Measurements from ENCODE around the gene CELA1.

The CELA1 gene

DNA sequence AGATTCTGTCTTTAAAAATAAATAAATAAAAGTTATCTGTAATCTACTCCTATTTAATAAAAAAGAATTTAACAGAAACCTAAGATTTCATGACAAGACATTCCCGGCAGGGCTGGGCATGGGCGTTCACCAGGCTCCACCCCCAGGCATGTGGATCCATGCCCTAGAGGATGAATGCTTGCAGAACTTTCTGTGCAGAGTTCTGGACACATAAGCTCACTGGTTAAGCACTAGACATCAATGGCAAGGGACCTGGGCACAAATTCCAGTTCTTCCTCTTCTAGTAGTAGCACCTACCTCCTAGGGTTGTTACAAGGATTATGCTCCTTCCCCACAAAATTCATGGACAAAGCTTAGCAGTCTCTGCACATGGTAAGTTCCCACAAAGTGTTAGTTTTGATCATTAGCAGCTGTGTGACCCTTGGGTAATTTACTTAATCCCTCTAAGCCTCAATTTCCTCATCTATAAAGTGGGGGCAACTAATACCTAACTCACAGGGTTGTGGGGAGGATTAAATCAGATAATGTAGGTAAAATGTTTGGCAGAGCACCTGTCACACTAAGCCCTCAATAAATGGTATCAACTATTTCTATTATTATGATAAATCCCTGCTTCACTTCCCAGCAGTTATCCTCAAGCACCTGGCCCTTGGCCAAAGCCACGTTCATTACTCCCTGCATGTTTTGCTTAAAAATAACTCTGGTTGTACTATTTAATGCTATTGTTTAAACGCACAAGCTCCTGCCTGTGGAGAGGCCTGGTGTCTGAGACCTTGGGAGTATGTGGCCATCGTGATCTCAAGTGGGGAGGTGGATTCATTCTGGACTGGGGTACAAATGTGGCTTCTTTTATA is 35.0 kb upstream of the CELA1 start:
- H3K27ac ChIP-seq: peak overlapping the region; percentile 27
- TF ChIP-seq, protein P1, sequence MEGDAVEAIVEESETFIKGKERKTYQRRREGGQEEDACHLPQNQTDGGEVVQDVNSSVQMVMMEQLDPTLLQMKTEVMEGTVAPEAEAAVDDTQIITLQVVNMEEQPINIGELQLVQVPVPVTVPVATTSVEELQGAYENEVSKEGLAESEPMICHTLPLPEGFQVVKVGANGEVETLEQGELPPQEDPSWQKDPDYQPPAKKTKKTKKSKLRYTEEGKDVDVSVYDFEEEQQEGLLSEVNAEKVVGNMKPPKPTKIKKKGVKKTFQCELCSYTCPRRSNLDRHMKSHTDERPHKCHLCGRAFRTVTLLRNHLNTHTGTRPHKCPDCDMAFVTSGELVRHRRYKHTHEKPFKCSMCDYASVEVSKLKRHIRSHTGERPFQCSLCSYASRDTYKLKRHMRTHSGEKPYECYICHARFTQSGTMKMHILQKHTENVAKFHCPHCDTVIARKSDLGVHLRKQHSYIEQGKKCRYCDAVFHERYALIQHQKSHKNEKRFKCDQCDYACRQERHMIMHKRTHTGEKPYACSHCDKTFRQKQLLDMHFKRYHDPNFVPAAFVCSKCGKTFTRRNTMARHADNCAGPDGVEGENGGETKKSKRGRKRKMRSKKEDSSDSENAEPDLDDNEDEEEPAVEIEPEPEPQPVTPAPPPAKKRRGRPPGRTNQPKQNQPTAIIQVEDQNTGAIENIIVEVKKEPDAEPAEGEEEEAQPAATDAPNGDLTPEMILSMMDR (conservative IDR thresholded peaks at IDR 0.05): no peak

DNA sequence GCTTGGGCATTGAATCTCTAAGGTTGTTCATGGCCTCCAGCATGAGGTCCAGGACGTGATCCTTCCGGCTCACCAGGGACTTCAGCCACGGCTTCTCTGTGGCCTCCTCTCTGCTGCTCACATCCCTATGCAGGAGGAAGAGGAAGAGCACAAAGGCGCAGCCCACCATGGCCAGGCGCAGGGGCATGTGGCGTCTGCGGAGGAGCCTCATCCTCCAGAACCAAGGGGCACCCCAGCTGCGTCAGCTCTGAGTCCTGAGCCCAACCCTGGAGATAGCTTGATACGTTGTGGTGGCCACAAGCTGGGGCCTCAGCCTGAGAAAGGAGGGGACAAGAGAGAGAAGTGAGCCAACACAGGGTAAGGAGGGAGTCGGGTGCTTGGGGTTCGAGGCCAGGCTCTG is 33.1 kb upstream of the CELA1 start:
- H3K27ac ChIP-seq: no peak overlapping the region
- TF ChIP-seq, protein P1 (conservative IDR thresholded peaks at IDR 0.05): no peak

DNA sequence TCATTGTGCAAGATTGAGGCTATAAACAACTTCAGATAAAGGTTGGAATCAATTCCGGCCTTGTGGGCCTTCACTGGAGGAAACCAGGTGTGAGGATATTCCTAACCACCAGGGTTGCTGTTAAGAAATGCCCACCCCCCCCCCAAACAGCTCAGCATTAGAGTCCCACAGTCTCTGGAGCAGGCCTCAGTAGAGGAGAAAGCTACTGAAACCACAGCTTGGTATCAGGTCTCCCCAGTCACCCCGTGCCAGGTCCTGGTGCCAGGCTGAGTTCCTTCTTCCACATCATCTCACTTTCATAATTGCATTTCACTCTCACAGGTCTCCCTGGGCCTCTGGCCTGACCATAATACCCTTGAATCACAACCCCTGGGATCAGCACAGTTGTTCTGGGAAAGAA is 32.3 kb upstream of the CELA1 start:
- TF ChIP-seq, protein P1 (conservative IDR thresholded peaks at IDR 0.05): no peak
- H3K27ac ChIP-seq: no peak overlapping the region

DNA sequence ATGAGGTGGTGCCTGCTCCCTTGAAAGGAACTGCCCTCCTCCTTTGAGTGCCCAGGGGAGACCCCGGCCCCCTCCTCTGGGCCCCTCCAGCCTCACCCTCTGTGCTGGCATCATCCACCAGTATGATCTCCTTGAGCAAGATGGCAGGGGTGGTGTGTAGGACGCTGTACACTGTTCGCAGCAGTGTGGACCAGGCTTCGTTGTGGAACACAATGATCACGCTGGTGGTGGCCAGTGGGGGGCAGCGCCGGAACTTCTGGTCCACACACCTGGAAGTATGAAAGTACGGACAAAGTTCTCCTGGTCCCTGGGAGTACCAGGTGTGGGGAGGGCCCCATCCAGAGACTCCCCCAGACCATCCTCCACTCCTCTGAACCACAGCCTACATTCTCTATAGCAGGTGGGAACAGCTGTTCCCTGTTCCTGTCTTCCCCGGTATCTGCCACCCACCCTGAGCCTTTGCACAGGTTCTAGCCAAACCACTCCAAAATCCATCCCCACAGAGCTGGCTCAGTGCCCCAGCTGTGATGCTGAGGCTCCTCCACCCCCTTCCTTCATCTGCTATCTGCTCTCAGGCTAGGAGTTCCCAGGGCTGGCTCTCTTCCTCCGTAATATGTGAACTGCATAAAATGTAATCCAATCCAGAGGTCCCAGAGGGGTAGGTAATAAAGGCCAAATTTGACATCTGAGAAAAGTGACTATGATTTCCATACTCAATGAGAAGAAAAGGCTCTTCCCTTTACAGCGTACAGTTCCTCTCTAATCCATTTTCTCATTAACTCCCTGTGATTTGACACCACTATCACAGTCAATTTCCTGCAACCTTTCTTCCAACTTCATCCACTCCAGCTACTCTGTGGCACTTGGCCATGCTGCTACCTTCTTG is 30.9 kb upstream of the CELA1 start:
- TF ChIP-seq, protein P1 (conservative IDR thresholded peaks at IDR 0.05): no peak
- no peak overlapping the region for H3K27ac ChIP-seq

DNA sequence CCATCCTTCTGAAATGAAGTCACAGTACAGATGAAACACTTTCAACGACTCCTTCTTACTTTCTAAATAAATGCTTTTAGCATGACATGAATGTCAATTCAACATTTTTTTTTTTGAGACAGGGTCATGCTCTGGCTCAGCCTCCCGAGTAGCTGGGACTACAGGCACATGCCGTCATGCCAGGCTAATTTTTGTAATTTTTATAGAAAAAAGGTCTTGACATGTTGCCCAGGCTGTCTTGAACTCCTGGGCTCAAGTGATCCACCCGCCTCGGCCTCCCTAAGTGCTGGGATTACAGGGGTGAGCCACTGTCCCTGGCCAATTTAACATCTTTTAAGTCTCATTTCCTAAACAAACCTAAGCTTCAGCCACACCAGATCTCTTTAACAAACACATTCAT is 28.4 kb upstream of the CELA1 start:
- TF ChIP-seq, protein P1 (conservative IDR thresholded peaks at IDR 0.05): no peak
- no peak overlapping the region for H3K27ac ChIP-seq

DNA sequence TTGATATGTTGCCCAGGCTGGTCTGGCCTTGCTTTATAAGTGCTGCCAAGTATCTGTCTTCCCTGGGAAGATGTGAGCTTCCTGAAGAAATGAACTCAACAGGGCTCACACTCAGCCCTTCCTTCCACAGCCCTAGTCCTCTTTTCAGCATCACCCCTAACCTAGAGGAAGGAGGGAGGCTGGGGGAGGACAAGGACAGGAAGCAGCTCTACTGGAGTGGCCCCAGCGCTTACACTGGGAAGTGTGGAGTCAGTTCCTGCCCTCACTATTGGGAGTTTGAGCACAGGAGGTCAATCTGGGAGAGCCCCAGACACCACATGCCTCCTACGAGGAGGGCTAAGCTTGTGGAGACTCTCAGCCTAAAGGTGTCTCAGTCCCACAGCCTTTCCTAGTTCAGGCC is 27.9 kb upstream of the CELA1 start:
- TF ChIP-seq, protein P1 (conservative IDR thresholded peaks at IDR 0.05): no peak
- no peak overlapping the region for H3K27ac ChIP-seq

DNA sequence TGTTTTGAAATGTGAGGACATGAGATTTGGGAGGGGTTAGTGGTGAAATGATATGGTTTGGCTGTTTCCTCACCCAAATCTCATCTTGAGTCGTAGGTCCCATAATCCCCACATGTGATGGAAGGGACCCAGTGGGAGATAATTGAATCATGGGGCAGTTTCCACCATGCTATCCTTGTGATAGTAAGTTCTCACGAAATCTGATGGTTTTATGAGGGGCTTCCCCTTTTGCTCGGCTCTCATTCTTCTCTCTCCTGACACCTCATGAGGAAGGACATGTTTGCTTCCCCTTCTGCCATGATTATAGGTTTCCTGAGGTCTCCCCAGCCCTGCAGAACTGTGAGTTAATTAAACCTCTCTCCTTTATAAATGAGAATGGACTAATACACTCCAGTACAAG is 26.7 kb upstream of the CELA1 start:
- TF ChIP-seq, protein P1 (conservative IDR thresholded peaks at IDR 0.05): no peak
- no peak overlapping the region for H3K27ac ChIP-seq

Measured in VCaP (cell line).